ENCODE data around the gene PCP4.

GRCh38 chr21:39854572-39854971 is 12.7 kb upstream of the PCP4 start:
- TF ChIP-seq, protein P1, sequence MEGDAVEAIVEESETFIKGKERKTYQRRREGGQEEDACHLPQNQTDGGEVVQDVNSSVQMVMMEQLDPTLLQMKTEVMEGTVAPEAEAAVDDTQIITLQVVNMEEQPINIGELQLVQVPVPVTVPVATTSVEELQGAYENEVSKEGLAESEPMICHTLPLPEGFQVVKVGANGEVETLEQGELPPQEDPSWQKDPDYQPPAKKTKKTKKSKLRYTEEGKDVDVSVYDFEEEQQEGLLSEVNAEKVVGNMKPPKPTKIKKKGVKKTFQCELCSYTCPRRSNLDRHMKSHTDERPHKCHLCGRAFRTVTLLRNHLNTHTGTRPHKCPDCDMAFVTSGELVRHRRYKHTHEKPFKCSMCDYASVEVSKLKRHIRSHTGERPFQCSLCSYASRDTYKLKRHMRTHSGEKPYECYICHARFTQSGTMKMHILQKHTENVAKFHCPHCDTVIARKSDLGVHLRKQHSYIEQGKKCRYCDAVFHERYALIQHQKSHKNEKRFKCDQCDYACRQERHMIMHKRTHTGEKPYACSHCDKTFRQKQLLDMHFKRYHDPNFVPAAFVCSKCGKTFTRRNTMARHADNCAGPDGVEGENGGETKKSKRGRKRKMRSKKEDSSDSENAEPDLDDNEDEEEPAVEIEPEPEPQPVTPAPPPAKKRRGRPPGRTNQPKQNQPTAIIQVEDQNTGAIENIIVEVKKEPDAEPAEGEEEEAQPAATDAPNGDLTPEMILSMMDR (conservative IDR thresholded peaks at IDR 0.05; ENCODE audit: low read length): peak; percentile 52; the same call in 1 of the 2 replicates
- TF ChIP-seq EZH2phosphoT487 (IDR thresholded peaks at IDR 0.05; ENCODE audit: borderline replicate concordance, low read depth, low read length): no peak

Measured in OCI-LY7 (cell line).